Measurements from ENCODE around the gene CPXM2.

DNA sequence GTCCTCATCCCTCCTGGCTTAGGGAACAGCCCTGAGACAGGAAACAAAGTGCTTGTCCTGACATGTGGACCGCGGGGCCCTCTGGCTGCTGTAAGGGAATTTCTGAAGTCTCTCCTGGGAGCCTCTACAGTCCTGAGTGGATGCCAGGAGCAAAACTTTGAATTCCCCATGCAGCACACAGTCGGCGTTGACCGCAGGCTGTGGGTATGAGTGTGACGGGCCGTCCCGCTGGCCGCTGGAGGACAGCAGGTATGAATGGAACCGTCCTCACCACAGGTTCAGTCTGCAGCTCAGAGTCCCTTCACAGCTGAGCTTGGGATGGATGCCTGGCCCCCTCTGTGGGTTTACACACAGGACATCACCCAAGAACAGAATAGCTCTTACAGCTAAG is 130.6 kb downstream of the CPXM2 start:
- TF ChIP-seq EZH2 (IDR thresholded peaks at IDR 0.05; ENCODE audit: insufficient read depth, poor library complexity, severe bottlenecking) = no peak
- no peak for TF ChIP-seq EZH2phosphoT487 (IDR thresholded peaks at IDR 0.05; ENCODE audit: insufficient read depth, low read depth)
